ENCODE measurements around the gene CTXN3.

Gene CTXN3

GRCh38 chr5:127649018-127649439 is at the start of gene CTXN3:
Gene CTXN3 (plus strand): TSS chr5:127649082. CDS start chr5:127657522, 8,440 bp downstream.
- no peak for DNase-seq

GRCh38 chr5:127599320-127599719 is 49.6 kb upstream of the CTXN3 start:
- DNase-seq: no peak

GRCh38 chr5:127599847-127600246 is 49.0 kb upstream of the CTXN3 start:
- DNase-seq: no peak

GRCh38 chr5:127601111-127601510 is 47.8 kb upstream of the CTXN3 start:
- no peak for DNase-seq

- no peak for DNase-seq
These were observed 47.3 kb upstream of the CTXN3 start for GRCh38 chr5:127601601-127602000.

GRCh38 chr5:127602481-127602880 is 46.4 kb upstream of the CTXN3 start:
- no peak for DNase-seq

GRCh38 chr5:127602896-127603844 is 45.7 kb upstream of the CTXN3 start:
- DNase-seq: no peak

- no peak for DNase-seq
These were observed 40.7 kb upstream of the CTXN3 start for GRCh38 chr5:127608077-127608660.

- DNase-seq: no peak
These were observed 39.9 kb upstream of the CTXN3 start for GRCh38 chr5:127609011-127609410.

GRCh38 chr5:127609957-127610356 is 38.9 kb upstream of the CTXN3 start:
- DNase-seq: no peak

GRCh38 chr5:127612441-127613141 is 36.3 kb upstream of the CTXN3 start:
- DNase-seq: no peak

- no peak for DNase-seq
These were observed 33.0 kb upstream of the CTXN3 start for GRCh38 chr5:127615916-127616315.

- no peak for DNase-seq
These were observed 28.9 kb upstream of the CTXN3 start for GRCh38 chr5:127619908-127620479.

GRCh38 chr5:127621601-127622325 is 27.1 kb upstream of the CTXN3 start:
- DNase-seq: no peak

- no peak for DNase-seq
These were observed 14.9 kb upstream of the CTXN3 start for GRCh38 chr5:127634007-127634406.

GRCh38 chr5:127639828-127640227 is 9.1 kb upstream of the CTXN3 start:
- DNase-seq: no peak

- no peak for DNase-seq
These were observed 5.9 kb upstream of the CTXN3 start for GRCh38 chr5:127642949-127643348.

GRCh38 chr5:127643607-127644006 is 5.3 kb upstream of the CTXN3 start:
- DNase-seq: no peak

- DNase-seq: no peak
These were observed 3.6 kb upstream of the CTXN3 start for GRCh38 chr5:127645300-127645726.

- DNase-seq: no peak
These were observed 1.4 kb upstream of the CTXN3 start for GRCh38 chr5:127647361-127647958.

- no peak for DNase-seq
These were observed 1.1 kb downstream of the CTXN3 start for GRCh38 chr5:127650022-127650421.

GRCh38 chr5:127650649-127651048 is 1.8 kb downstream of the CTXN3 start:
- DNase-seq: no peak

Measured in stimulated activated CD4-positive, alpha-beta T cell treated with anti-CD3 and anti-CD28 coated beads, Interleukin-4, amount 100 ng/mL, for 4 hours (primary cell).